AG09309 (cell line): ENCODE data around the gene TSNAX.

ENCODE experiments used
- DNase-seq: peaks from one replicate; pipeline ENCODE4 v3.0.0-alpha.2; 2010; ENCODE audit warnings: low read depth
- H3K4me3 ChIP-seq: 2 replicates; pipeline ENCODE4 v1.5.1; 2011; ENCODE audit warnings: mild to moderate bottlenecking, low read depth, low read length, moderate library complexity; ENCODE audit not compliant: control insufficient read depth
- CTCF ChIP-seq: IDR thresholded peaks from 2 replicates; pipeline ENCODE4 v1.5.1; 2011; ENCODE audit warnings: mild to moderate bottlenecking, low read depth, low read length, inconsistent platforms; ENCODE audit not compliant: insufficient read depth, control insufficient read depth; ENCODE audit errors: missing control alignments

Gene TSNAX

GRCh38 chr1:231611851-231612250 lies 83.4 kb downstream of the TSNAX start:
- H3K4me3 ChIP-seq: no peak overlapping the region
- no peak for DNase-seq
- no peak for TF ChIP-seq CTCF

- H3K4me3 ChIP-seq: no peak overlapping the region
- DNase-seq: no peak
- no peak for TF ChIP-seq CTCF
These were observed 84.1 kb downstream of the TSNAX start for GRCh38 chr1:231612393-231613089.

GRCh38 chr1:231613419-231614349 lies 85.2 kb downstream of the TSNAX start:
- no peak overlapping the region for H3K4me3 ChIP-seq
- no peak for DNase-seq

More at GRCh38 chr1:231613419-231614349, 85.2 kb downstream of the TSNAX start:
- TF ChIP-seq CTCF: no peak
